ENCODE measurements around the gene TRAPPC5. TPM values are rescaled to one million over a fixed set of nuclear protein-coding genes. Genes with fewer than 3 reads are reported as not detected.
A peak's percentile ranks its signal among the peaks of the same experiment; 100 is the strongest.

The TRAPPC5 gene
- total RNA-seq, 6 experiments from 2014 or later = 41.7 to 66.5 (median 52.0) TPM

DNA sequence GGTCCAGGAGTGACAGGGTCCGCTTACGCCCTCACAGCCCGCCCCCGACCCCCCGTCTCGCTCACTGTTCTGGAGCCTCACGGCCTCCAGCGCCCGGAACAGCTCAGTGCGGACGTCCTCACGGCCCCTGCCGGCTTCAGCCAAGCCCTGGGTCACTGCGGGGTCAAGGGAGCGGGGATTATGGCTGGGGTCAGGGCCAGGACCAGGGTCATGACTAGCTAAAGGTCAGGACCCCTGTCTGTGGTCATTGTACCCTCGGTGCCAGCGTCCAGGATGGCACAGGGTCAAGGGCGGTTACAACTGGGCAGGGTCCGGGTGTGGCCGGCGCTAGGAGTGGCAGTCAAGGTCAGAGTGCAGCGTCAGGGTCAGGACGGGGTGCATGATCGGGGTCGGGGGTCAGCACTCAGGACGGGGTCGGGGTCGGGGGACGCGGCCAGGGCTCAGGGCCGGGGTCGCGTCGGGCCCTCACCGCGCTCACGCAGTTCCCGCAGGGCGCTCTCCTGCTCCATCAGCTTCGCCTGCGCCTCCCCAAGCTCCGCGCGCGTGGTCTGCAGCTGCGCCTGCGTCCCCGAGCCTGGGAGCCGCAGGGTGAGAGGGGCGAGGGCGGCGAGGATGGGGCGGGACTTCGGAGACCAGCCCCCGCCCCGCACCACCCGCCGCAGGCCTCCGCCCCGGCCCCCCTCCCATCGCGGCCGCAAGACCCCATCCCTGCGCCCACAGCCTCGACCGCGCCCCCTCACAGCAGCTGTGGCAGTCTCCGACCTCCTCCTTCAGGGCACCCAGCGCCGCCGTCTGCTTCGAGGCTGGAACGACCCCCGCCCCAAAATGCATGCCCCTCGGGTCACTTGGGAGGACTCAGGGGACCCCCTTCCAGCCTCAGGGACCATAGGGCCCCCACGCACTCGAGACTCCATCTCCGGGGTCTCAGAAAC, 49.9 kb downstream of the TRAPPC5 start:
- no CpG with 5 or more reads among the region's 78 CpGs for WGBS (ENCODE audit: insufficient coverage, low coverage, low lambda C conversion rate, missing lambda C conversion rate)
- H3K27me3 ChIP-seq = no peaks in the 10 kb centered on the region
- DNase-seq = peak in 1 of 3 donors; percentile 56
- H3K9me3 ChIP-seq = no peaks in the 10 kb centered on the region
- H3K27ac ChIP-seq = no peak overlapping the region
- H3K36me3 ChIP-seq = no peaks in the 10 kb centered on the region
- intact Hi-C loops (cut with DNase I) = no loop called here
- H3K4me3 ChIP-seq = peak overlapping the region; percentile 12 to 31 (median 23)
- H3K4me1 ChIP-seq = no peaks in the 10 kb centered on the region
- TF ChIP-seq POLR2A (IDR thresholded peaks at IDR 0.05) = no peak
- TF ChIP-seq, protein P1, sequence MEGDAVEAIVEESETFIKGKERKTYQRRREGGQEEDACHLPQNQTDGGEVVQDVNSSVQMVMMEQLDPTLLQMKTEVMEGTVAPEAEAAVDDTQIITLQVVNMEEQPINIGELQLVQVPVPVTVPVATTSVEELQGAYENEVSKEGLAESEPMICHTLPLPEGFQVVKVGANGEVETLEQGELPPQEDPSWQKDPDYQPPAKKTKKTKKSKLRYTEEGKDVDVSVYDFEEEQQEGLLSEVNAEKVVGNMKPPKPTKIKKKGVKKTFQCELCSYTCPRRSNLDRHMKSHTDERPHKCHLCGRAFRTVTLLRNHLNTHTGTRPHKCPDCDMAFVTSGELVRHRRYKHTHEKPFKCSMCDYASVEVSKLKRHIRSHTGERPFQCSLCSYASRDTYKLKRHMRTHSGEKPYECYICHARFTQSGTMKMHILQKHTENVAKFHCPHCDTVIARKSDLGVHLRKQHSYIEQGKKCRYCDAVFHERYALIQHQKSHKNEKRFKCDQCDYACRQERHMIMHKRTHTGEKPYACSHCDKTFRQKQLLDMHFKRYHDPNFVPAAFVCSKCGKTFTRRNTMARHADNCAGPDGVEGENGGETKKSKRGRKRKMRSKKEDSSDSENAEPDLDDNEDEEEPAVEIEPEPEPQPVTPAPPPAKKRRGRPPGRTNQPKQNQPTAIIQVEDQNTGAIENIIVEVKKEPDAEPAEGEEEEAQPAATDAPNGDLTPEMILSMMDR (IDR thresholded peaks at IDR 0.05) = no peak
- peak in 2 of 4 donors; percentile 7 for ATAC-seq

DNA sequence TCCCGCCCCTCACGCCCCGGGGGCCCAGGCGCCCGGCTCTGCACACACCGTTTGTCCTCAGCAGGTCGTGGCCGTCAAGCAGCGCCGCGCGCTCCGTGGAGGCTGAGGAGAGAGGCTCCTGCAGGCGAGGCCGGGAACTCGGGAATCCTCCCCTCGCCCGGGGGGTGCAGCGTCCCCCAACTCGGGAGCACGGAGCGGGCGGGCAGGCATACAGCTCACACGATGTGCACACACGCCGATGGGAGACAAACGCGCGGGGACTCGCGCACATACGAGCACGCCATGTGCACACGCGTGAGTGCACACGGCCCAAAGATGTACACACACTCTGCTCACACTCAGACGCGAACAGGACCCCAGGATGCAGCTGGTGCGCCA, 50.6 kb downstream of the TRAPPC5 start:
- ATAC-seq = no peak
- H3K27me3 ChIP-seq = no peaks in the 10 kb centered on the region
- 40% methylated on average over 1 of the region's 39 CpGs for WGBS (ENCODE audit: insufficient coverage, low coverage, low lambda C conversion rate, missing lambda C conversion rate)

DNA sequence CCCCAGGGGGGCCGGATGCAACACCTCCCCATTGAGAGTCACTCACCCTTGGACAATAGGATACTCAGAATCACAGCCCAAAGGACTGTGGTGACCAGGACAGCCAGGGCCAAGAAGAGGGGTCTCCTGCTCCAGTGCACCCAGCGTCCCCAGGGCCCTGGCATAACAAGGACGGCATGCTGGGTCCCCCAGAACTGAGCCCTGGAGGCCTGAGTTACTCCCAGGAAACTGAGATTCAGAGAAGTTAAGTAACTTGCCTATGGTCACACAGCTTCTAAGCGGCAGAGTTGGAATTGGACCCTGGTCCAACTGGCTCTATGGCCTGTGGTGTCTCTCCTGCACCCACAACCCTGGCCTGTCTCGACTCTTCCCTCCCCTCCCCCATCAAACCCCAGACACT, 51.0 kb downstream of the TRAPPC5 start:
- DNase-seq (no peak), ATAC-seq (peak in 1 of 4 donors; percentile 2)
- H3K4me1 ChIP-seq = no peaks in the 10 kb centered on the region
- H3K27ac ChIP-seq = peak overlapping the region in 1 of 3 donors; percentile 75
- H3K4me3 ChIP-seq = peak overlapping the region in 2 of 3 donors; percentile 23 to 31
- no peaks in the 10 kb centered on the region for H3K9me3 ChIP-seq
- 60% methylated on average over 1 of the region's 5 CpGs for WGBS (ENCODE audit: insufficient coverage, low coverage, low lambda C conversion rate, missing lambda C conversion rate)
- no peak for TF ChIP-seq POLR2A (IDR thresholded peaks at IDR 0.05)
- TF ChIP-seq, protein P1 (IDR thresholded peaks at IDR 0.05) = no peak
- no peaks in the 10 kb centered on the region for H3K36me3 ChIP-seq
- intact Hi-C loops (cut with DNase I) = no loop called here
- no peaks in the 10 kb centered on the region for H3K27me3 ChIP-seq

More for the DNA sequence above, 50.6 kb downstream of the TRAPPC5 start:
- Histone ChIP-seq H3K27ac (no peak overlapping the region), H3K36me3 (no peaks in the 10 kb centered on the region), H3K4me3 (peak overlapping the region; percentile 12 to 31 (median 23)), H3K9me3 (no peaks in the 10 kb centered on the region), H3K4me1 (no peaks in the 10 kb centered on the region)
- no peak for DNase-seq
- intact Hi-C loops (cut with DNase I) = no loop called here
- TF ChIP-seq, protein P1 (IDR thresholded peaks at IDR 0.05) = no peak
- no peak for TF ChIP-seq POLR2A (IDR thresholded peaks at IDR 0.05)

DNA sequence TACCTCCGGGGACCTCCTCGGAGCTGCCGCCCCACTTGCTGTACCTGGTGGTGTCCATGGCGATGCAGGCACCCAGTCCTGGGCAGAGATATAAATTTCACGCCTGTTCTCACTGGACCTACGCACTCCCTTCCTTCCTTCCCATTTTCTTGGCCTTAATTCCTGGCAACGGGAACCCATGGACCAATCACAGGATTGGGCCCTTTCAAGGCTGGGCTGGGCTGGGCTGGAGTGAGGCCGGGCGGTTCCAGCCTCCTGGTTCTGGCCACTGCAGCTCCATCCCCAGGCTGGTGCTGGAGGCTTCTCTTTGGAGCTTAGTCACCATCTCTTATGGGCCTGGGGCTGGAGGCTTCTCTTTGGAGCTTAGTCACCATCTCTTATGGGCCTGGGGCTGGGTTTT, 51.4 kb downstream of the TRAPPC5 start, which contains the start of gene CLEC4G:
TSS of gene CLEC4G (minus strand) at position 66 of the 400 bp plus-strand sequence. CDS start at position 58, 8 bp downstream.
- no peaks in the 10 kb centered on the region for H3K27me3 ChIP-seq
- peak within 1 kb of the TSS; percentile 12 to 31 (median 23) for H3K4me3 ChIP-seq
- intact Hi-C loops (cut with DNase I) = no loop called here
- no peaks in the 10 kb centered on the region for H3K9me3 ChIP-seq
- WGBS (ENCODE audit: insufficient coverage, low coverage, low lambda C conversion rate, missing lambda C conversion rate) = 17% methylated on average over 1 of the region's 9 CpGs
- TF ChIP-seq, protein P1 (IDR thresholded peaks at IDR 0.05) = no peak
- no peak for TF ChIP-seq POLR2A (IDR thresholded peaks at IDR 0.05)
- peak within 1 kb of the TSS in 1 of 3 donors; percentile 75 for H3K27ac ChIP-seq
- no peaks in the 10 kb centered on the region for H3K36me3 ChIP-seq
- DNase-seq = peak in 1 of 3 donors; percentile 49
- H3K4me1 ChIP-seq = no peaks in the 10 kb centered on the region
- peak; percentile 53 to 70 (median 63) for ATAC-seq

Data from right lobe of liver (tissue), 6 donors.